Neural crest cell (in vitro differentiated cells): ENCODE measurements around the gene SLC1A3. TPM values are rescaled to one million over a fixed set of nuclear protein-coding genes. Genes with fewer than 3 reads are reported as not detected.

Source experiments
- DNase-seq: peaks from one replicate; pipeline ENCODE4 v3.0.0; 2021; ENCODE audit warnings: low read depth, mixed read lengths, low spot score
- H3K27ac Mint-ChIP-seq: one replicate; pipeline ENCODE4 v1.8.0; 2021; ENCODE audit warnings: mild to moderate bottlenecking, mixed read lengths; ENCODE audit not compliant: unreplicated experiment
- H3K27me3 Mint-ChIP-seq: 2 replicates; pipeline ENCODE4 v1.8.0; 2021; ENCODE audit warnings: low read depth, mild to moderate bottlenecking, mixed read lengths
- H3K36me3 Mint-ChIP-seq: 2 replicates; pipeline ENCODE4 v1.8.0; 2021; ENCODE audit warnings: low read depth, mild to moderate bottlenecking, mixed read lengths
- H3K4me1 Mint-ChIP-seq: 2 replicates; pipeline ENCODE4 v1.8.0; 2021; ENCODE audit warnings: mixed read lengths
- H3K4me3 Mint-ChIP-seq: one replicate; pipeline ENCODE4 v1.8.0; 2021; ENCODE audit warnings: mild to moderate bottlenecking, mixed read lengths
- H3K9me3 Mint-ChIP-seq: 2 replicates; pipeline ENCODE4 v1.8.0; 2021; ENCODE audit warnings: mixed read lengths
- CTCF ChIP-seq: fragments of 200-600 bp; sonication (generic); conservative IDR thresholded peaks from 2 replicates; pipeline ENCODE4 v1.5.0; 2021; ENCODE audit warnings: antibody characterized with exemption, mild to moderate bottlenecking
- total RNA-seq: library from RNA; stranded (reverse); gene quantifications from 2 replicates; pipeline ENCODE4 v1.2.1, GENCODE V29; 2021

SLC1A3 gene
- total RNA-seq, 1 donor from 2014 or later = 26.5 TPM

- H3K4me3 Mint-ChIP-seq = no peak overlapping the region
- no peak for TF ChIP-seq CTCF
- H3K36me3 Mint-ChIP-seq = peaks cover 2% of the 10 kb centered on the region
- DNase-seq = no peak
- no peaks in the 10 kb centered on the region for H3K9me3 Mint-ChIP-seq
- H3K27me3 Mint-ChIP-seq = no peaks in the 10 kb centered on the region
- H3K27ac Mint-ChIP-seq = no peak overlapping the region
- no peaks in the 10 kb centered on the region for H3K4me1 Mint-ChIP-seq
Observed at GRCh38 chr5:36670548-36670947, 64.1 kb downstream of the SLC1A3 start.

- Mint-ChIP-seq H3K27me3 (no peaks in the 10 kb centered on the region), H3K27ac (no peak overlapping the region), H3K9me3 (no peaks in the 10 kb centered on the region), H3K4me3 (no peak overlapping the region), H3K36me3 (peaks cover 7% of the 10 kb centered on the region), H3K4me1 (peaks cover 15% of the 10 kb centered on the region)
- TF ChIP-seq CTCF = no peak
- no peak for DNase-seq
Observed at GRCh38 chr5:36675282-36675681, 68.9 kb downstream of the SLC1A3 start.

- no peak for TF ChIP-seq CTCF
- DNase-seq = no peak
- no peaks in the 10 kb centered on the region for H3K27me3 Mint-ChIP-seq
- H3K4me3 Mint-ChIP-seq = no peak overlapping the region
- no peaks in the 10 kb centered on the region for H3K9me3 Mint-ChIP-seq
- H3K27ac Mint-ChIP-seq = no peak overlapping the region
- H3K4me1 Mint-ChIP-seq = peaks cover 15% of the 10 kb centered on the region
- H3K36me3 Mint-ChIP-seq = peaks cover 7% of the 10 kb centered on the region
Observed at GRCh38 chr5:36679221-36679989, 73.0 kb downstream of the SLC1A3 start.

GRCh38 chr5:36680066-36680465, 73.7 kb downstream of the SLC1A3 start:
- Mint-ChIP-seq H3K36me3 (peaks cover 7% of the 10 kb centered on the region), H3K4me1 (peaks cover 15% of the 10 kb centered on the region), H3K4me3 (no peak overlapping the region), H3K27me3 (no peaks in the 10 kb centered on the region), H3K27ac (no peak overlapping the region), H3K9me3 (no peaks in the 10 kb centered on the region)
- TF ChIP-seq CTCF = no peak
- DNase-seq = no peak

GRCh38 chr5:36681711-36682110, 75.3 kb downstream of the SLC1A3 start:
- no peak overlapping the region for H3K27ac Mint-ChIP-seq
- H3K4me3 Mint-ChIP-seq = no peak overlapping the region
- peaks cover 15% of the 10 kb centered on the region for H3K4me1 Mint-ChIP-seq
- H3K9me3 Mint-ChIP-seq = no peaks in the 10 kb centered on the region
- no peak for DNase-seq
- no peak for TF ChIP-seq CTCF
- H3K27me3 Mint-ChIP-seq = peaks cover under 1% of the 10 kb centered on the region
- no peaks in the 10 kb centered on the region for H3K36me3 Mint-ChIP-seq
